NCI-H2196 treated with DMSO at 0.1 percent for 48 hours (cell line): ENCODE measurements around the gene FH.

Experiments
- DNase-seq: peaks from one replicate; lab custom pipeline; 2025; ENCODE audit not compliant: unreplicated experiment; lab: John Stamatoyannopoulos, UW

FH gene

GRCh38 chr1:241519308-241520079 lies at the start of gene FH:
TSS of gene FH (minus strand) at chr1:241519755. CDS start at chr1:241519722, 33 bp downstream.
- DNase-seq: peak; percentile 84

GRCh38 chr1:241560849-241561187 lies 41.3 kb upstream of the FH start:
- no peak for DNase-seq

GRCh38 chr1:241560146-241560848 lies 40.7 kb upstream of the FH start:
- no peak for DNase-seq

- DNase-seq: no peak
Observed at GRCh38 chr1:241557551-241558193, 38.1 kb upstream of the FH start.

GRCh38 chr1:241557031-241557430 lies 37.5 kb upstream of the FH start:
- no peak for DNase-seq

- no peak for DNase-seq
Observed at GRCh38 chr1:241555526-241555925, 36.0 kb upstream of the FH start.

GRCh38 chr1:241553886-241554592 lies 34.5 kb upstream of the FH start:
- no peak for DNase-seq

GRCh38 chr1:241551759-241552638 lies 32.4 kb upstream of the FH start:
- no peak for DNase-seq

- DNase-seq: no peak
Observed at GRCh38 chr1:241550318-241550717, 30.8 kb upstream of the FH start.

- no peak for DNase-seq
Observed at GRCh38 chr1:241548008-241548407, 28.5 kb upstream of the FH start.

- DNase-seq: no peak
Observed at GRCh38 chr1:241542199-241542907, 22.8 kb upstream of the FH start.

GRCh38 chr1:241536969-241537368 lies 17.4 kb upstream of the FH start:
- no peak for DNase-seq

- DNase-seq: no peak
Observed at GRCh38 chr1:241536304-241536703, 16.7 kb upstream of the FH start.

GRCh38 chr1:241533326-241534115 lies 14.0 kb upstream of the FH start:
- DNase-seq: no peak

- no peak for DNase-seq
Observed at GRCh38 chr1:241532864-241533263, 13.3 kb upstream of the FH start.

GRCh38 chr1:241532162-241532531 lies 12.6 kb upstream of the FH start, which contains the start of gene KMO:
TSS of gene KMO (plus strand) at chr1:241532378. CDS start at chr1:241532445, 67 bp downstream.
- DNase-seq: no peak

- peak; percentile 10 for DNase-seq
Observed at GRCh38 chr1:241531195-241532161, 11.9 kb upstream of the FH start.

GRCh38 chr1:241527146-241527545 lies 7.6 kb upstream of the FH start:
- DNase-seq: no peak
